ENCODE results near the gene KLK4.

DNA sequence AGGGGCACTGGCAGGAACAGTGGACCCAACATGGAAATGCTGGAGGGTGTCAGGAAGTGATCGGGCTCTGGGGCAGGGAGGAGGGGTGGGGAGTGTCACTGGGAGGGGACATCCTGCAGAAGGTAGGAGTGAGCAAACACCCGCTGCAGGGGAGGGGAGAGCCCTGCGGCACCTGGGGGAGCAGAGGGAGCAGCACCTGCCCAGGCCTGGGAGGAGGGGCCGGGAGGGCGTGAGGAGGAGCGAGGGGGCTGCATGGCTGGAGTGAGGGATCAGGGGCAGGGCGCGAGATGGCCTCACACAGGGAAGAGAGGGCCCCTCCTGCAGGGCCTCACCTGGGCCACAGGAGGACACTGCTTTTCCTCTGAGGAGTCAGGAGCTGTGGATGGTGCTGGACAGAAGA lies 33.9 kb downstream of the KLK4 start:
- TF ChIP-seq, protein P1, sequence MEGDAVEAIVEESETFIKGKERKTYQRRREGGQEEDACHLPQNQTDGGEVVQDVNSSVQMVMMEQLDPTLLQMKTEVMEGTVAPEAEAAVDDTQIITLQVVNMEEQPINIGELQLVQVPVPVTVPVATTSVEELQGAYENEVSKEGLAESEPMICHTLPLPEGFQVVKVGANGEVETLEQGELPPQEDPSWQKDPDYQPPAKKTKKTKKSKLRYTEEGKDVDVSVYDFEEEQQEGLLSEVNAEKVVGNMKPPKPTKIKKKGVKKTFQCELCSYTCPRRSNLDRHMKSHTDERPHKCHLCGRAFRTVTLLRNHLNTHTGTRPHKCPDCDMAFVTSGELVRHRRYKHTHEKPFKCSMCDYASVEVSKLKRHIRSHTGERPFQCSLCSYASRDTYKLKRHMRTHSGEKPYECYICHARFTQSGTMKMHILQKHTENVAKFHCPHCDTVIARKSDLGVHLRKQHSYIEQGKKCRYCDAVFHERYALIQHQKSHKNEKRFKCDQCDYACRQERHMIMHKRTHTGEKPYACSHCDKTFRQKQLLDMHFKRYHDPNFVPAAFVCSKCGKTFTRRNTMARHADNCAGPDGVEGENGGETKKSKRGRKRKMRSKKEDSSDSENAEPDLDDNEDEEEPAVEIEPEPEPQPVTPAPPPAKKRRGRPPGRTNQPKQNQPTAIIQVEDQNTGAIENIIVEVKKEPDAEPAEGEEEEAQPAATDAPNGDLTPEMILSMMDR (IDR thresholded peaks at IDR 0.05) = no peak
- TF ChIP-seq POLR2A (IDR thresholded peaks at IDR 0.05) = no peak
